H1 (cell line): ENCODE data around the gene BOLA1. TPM values are rescaled to one million over a fixed set of nuclear protein-coding genes. Genes with fewer than 3 reads are reported as not detected.

Experiments used
- CTCF ChIA-PET: fragments of 300-600 bp; sonication (Branson Sonifier 250); formaldehyde crosslinking; loops from one replicate; lab custom pipeline; 2021; ENCODE audit not compliant: partially characterized antibody; lab: Charles Lee
- POLR2A ChIA-PET: fragments of 300-600 bp; sonication (Branson Sonifier 250); formaldehyde crosslinking; loops from one replicate; lab custom pipeline; 2021; ENCODE audit warnings: inconsistent platforms; ENCODE audit not compliant: partially characterized antibody; lab: Charles Lee
- DNase-seq, 2 experiments: peaks; one replicate each; pipeline versions ENCODE4 v3.0.0 to v3.0.0-alpha.2; 2010 to 2022; ENCODE audit warnings: low spot score in 2 of 2, low read depth in 1 of 2, mixed read lengths in 1 of 2
- FAIRE-seq: peaks from 2 replicates; lab custom pipeline; 2011; peaks lifted over from hg19 to GRCh38; lab: Jason Lieb, UNC
- H2AFZ ChIP-seq: 2 replicates; pipeline ENCODE4 v1.8.1; 2012; ENCODE audit warnings: low read length, inconsistent platforms
- H2AK5ac ChIP-seq: 2 replicates; pipeline ENCODE4 v1.6.1; 2013; ENCODE audit warnings: low read depth, low read length
- H2BK120ac ChIP-seq: replicated peaks from 2 replicates; pipeline ENCODE3; 2013; ENCODE audit warnings: low read depth, low read length, inconsistent platforms
- H2BK12ac ChIP-seq: 2 replicates; pipeline ENCODE4 v1.6.1; 2013; ENCODE audit warnings: low read depth, low read length
- H2BK15ac ChIP-seq: 2 replicates; pipeline ENCODE4 v1.6.1; 2013; ENCODE audit warnings: low read length
- H2BK20ac ChIP-seq: 2 replicates; pipeline ENCODE4 v1.6.1; 2013; ENCODE audit warnings: low read length
- H2BK5ac ChIP-seq: 2 replicates; pipeline ENCODE4 v1.6.1; 2013; ENCODE audit warnings: low read depth, low read length
- H3K14ac ChIP-seq: 2 replicates; pipeline ENCODE4 v1.6.1; 2013; ENCODE audit warnings: inconsistent platforms; ENCODE audit not compliant: insufficient read length
- H3K18ac ChIP-seq: 2 replicates; pipeline ENCODE4 v1.6.1; 2013; ENCODE audit warnings: low read length; ENCODE audit errors: extremely low read depth
- H3K23ac ChIP-seq: 2 replicates; pipeline ENCODE4 v1.6.1; 2013; ENCODE audit warnings: inconsistent platforms; ENCODE audit not compliant: insufficient read length
- H3K23me2 ChIP-seq: 2 replicates; pipeline ENCODE4 v1.6.1; 2013; ENCODE audit warnings: low read depth, low read length
- H3K27ac ChIP-seq: 2 replicates; pipeline ENCODE4 v1.6.1; 2011; ENCODE audit warnings: low read depth, low read length, inconsistent platforms
- H3K27me3 ChIP-seq, 4 experiments: replicated peaks in 1 of 4; 1 replicate in 1 of 4; 2 replicates in 3 of 4; pipeline versions ENCODE4 v1.6.1 to v1.8.1; 2011 to 2013; ENCODE audit warnings: low read length in 3 of 4, mild to moderate bottlenecking in 3 of 4, inconsistent platforms in 2 of 4, mixed read lengths in 2 of 4, moderate library complexity in 1 of 4; ENCODE audit not compliant: control insufficient read depth in 3 of 4, insufficient read depth in 3 of 4; ENCODE audit errors: extremely low read depth in 1 of 4
- H3K36me3 ChIP-seq, 4 experiments: 2 replicates each; pipeline versions ENCODE4 v1.6.1 to v1.8.1; 2011 to 2013; ENCODE audit warnings: mild to moderate bottlenecking in 4 of 4, low read length in 3 of 4, moderate library complexity in 2 of 4, control low read depth in 1 of 4, inconsistent platforms in 1 of 4; ENCODE audit not compliant: insufficient read depth in 4 of 4, control insufficient read depth in 2 of 4
- H3K4ac ChIP-seq: replicated peaks from 2 replicates; pipeline ENCODE3; 2013; ENCODE audit warnings: low read length, low read depth, mixed read lengths, inconsistent platforms; ENCODE audit not compliant: insufficient read length
- H3K4me1 ChIP-seq, 4 experiments: replicated peaks in 1 of 4; 1 replicate in 1 of 4; 2 replicates in 3 of 4; pipeline versions ENCODE4 v1.6.1 to v1.8.1; 2011 to 2013; ENCODE audit warnings: low read length in 3 of 4, inconsistent platforms in 2 of 4, mixed read lengths in 1 of 4; ENCODE audit not compliant: insufficient read depth in 4 of 4, control insufficient read depth in 3 of 4
- H3K4me2 ChIP-seq, 2 experiments: 2 replicates each; pipeline versions ENCODE4 v1.6.1 to v1.8.1; 2011 to 2013; ENCODE audit warnings: low read depth in 2 of 2, low read length in 2 of 2, control low read depth in 1 of 2, inconsistent platforms in 1 of 2, mild to moderate bottlenecking in 1 of 2; ENCODE audit not compliant: insufficient read depth in 1 of 2
- H3K4me3 ChIP-seq, 4 experiments: fragments of 200-600, 300-600 bp in 1 of 4; sonication (generic), shearing (Covaris generic), sonication (Bioruptor Twin) in 1 of 4; 2 replicates each; pipeline versions ENCODE4 v1.5.1 to v1.8.1; 2011 to 2016; ENCODE audit warnings: low read length in 4 of 4, low read depth in 3 of 4, control low read depth in 2 of 4, inconsistent platforms in 2 of 4, mild to moderate bottlenecking in 2 of 4, mixed read lengths in 1 of 4, moderate library complexity in 1 of 4; ENCODE audit not compliant: insufficient read depth in 2 of 4; ENCODE audit errors: extremely low read depth in 1 of 4
- H3K56ac ChIP-seq: replicated peaks from 2 replicates; pipeline ENCODE3; 2013; ENCODE audit warnings: low read depth, mild to moderate bottlenecking, mixed read lengths, low read length, inconsistent platforms; ENCODE audit not compliant: insufficient read length
- H3K79me1 ChIP-seq: 2 replicates; pipeline ENCODE4 v1.6.1; 2013; ENCODE audit warnings: low read depth, low read length, control low read depth
- H3K79me2 ChIP-seq, 2 experiments: 2 replicates each; pipeline versions ENCODE4 v1.6.1 to v1.8.1; 2012 to 2013; ENCODE audit warnings: low read length in 2 of 2, mild to moderate bottlenecking in 2 of 2, inconsistent platforms in 1 of 2; ENCODE audit not compliant: insufficient read depth in 2 of 2, control insufficient read depth in 1 of 2
- H3K9ac ChIP-seq, 4 experiments: replicated peaks in 1 of 4; 1 replicate in 1 of 4; 2 replicates in 3 of 4; pipeline versions ENCODE4 v1.6.1 to v1.8.1; 2011 to 2013; ENCODE audit warnings: low read depth in 3 of 4, low read length in 3 of 4, control low read depth in 2 of 4, mild to moderate bottlenecking in 2 of 4, moderate library complexity in 2 of 4, inconsistent platforms in 1 of 4; ENCODE audit errors: extremely low read depth in 1 of 4
- H3K9me3 ChIP-seq, 2 experiments: 2 replicates each; pipeline versions ENCODE4 v1.6.1 to v1.8.1; 2012 to 2013; ENCODE audit warnings: mild to moderate bottlenecking in 2 of 2, moderate library complexity in 2 of 2, control low read depth in 1 of 2, inconsistent platforms in 1 of 2, low read depth in 1 of 2, low read length in 1 of 2, mixed read lengths in 1 of 2; ENCODE audit not compliant: insufficient read depth in 2 of 2
- H4K20me1 ChIP-seq, 2 experiments: replicated peaks in 1 of 2; 2 replicates each; pipeline versions ENCODE3 to v1.8.1; 2011 to 2013; ENCODE audit warnings: inconsistent platforms in 2 of 2, low read length in 2 of 2, mild to moderate bottlenecking in 1 of 2; ENCODE audit not compliant: insufficient read depth in 2 of 2, control insufficient read depth in 1 of 2
- H4K5ac ChIP-seq: 2 replicates; pipeline ENCODE4 v1.6.1; 2013; ENCODE audit warnings: low read length, low read depth, mixed read lengths, inconsistent platforms; ENCODE audit not compliant: insufficient read length
- H4K8ac ChIP-seq: 2 replicates; pipeline ENCODE4 v1.8.0; 2013; ENCODE audit warnings: mild to moderate bottlenecking, moderate library complexity, low read length, inconsistent platforms; ENCODE audit not compliant: insufficient read depth; ENCODE audit errors: extremely low read depth
- H4K91ac ChIP-seq: replicated peaks from 2 replicates; pipeline ENCODE3; 2013; ENCODE audit warnings: low read length, mixed read lengths, inconsistent platforms; ENCODE audit not compliant: insufficient read length
- CEBPB ChIP-seq: IDR thresholded peaks from 2 replicates; pipeline ENCODE4 v1.6.1; 2012; ENCODE audit warnings: low read depth, low read length
- CHD1 ChIP-seq: IDR thresholded peaks from 2 replicates; pipeline ENCODE4 v1.6.1; 2012; ENCODE audit warnings: low read depth, low read length, improper control_type of control experiment
- GTF2F1 ChIP-seq: IDR thresholded peaks from 2 replicates; pipeline ENCODE4 v1.6.1; 2012; ENCODE audit warnings: low read depth, low read length, improper control_type of control experiment, borderline replicate concordance
- RFX5 ChIP-seq: IDR thresholded peaks from 2 replicates; pipeline ENCODE4 v1.6.1; 2011; ENCODE audit warnings: low read depth, low read length, improper control_type of control experiment, borderline replicate concordance
- SAP30 ChIP-seq: fragments of 300-600 bp; sonication (generic); IDR thresholded peaks from 2 replicates; pipeline ENCODE4 v1.7.1; 2012; ENCODE audit warnings: low read length, moderate library complexity, mild to moderate bottlenecking, inconsistent platforms; ENCODE audit not compliant: insufficient read depth, insufficient replicate concordance
- SIRT6 ChIP-seq: IDR thresholded peaks from one replicate; pipeline ENCODE4 v1.7.1; 2012; ENCODE audit warnings: low read length, inconsistent platforms
- SUZ12 ChIP-seq: fragments of 200-600 bp; sonication (generic); IDR thresholded peaks from 2 replicates; pipeline ENCODE4 v1.6.1; 2012; ENCODE audit warnings: mild to moderate bottlenecking, inconsistent platforms, low read length, moderate library complexity, mixed read lengths
- TCF12 ChIP-seq: IDR thresholded peaks from 2 replicates; pipeline ENCODE4 v1.6.1; 2011; ENCODE audit warnings: low read depth, mild to moderate bottlenecking, low read length
- WGBS, 2 experiments: shearing (Covaris generic) in 1 of 2; methylation state at CpG; one replicate each; pipeline versions ENCODE4 v1.1.6 to v1.1.7; 2013 to 2015; ENCODE audit warnings: low lambda C conversion rate in 2 of 2, mixed read lengths in 2 of 2, inconsistent platforms in 1 of 2, low coverage in 1 of 2, missing lambda C conversion rate in 1 of 2; ENCODE audit not compliant: insufficient replicate concordance in 2 of 2, insufficient coverage in 1 of 2, insufficient read length in 1 of 2; ENCODE audit errors: extremely low coverage in 1 of 2, missing lambda C conversion rate in 1 of 2; 5-methylcytosine and 5-hydroxymethylcytosine counted together
- polyA plus RNA-seq, 7 experiments: library from polyadenylated mRNA; depleted of rRNA in 3 of 7; stranded (reverse) in 5 of 7; unstranded in 2 of 7; fragments of >200 nt in 5 of 7; fragments of 200-250 nt in 2 of 7; gene quantifications; 1 replicate in 5 of 7; 2 replicates in 1 of 7; 4 replicates in 1 of 7; pipeline versions ENCODE4 v1.2.1 to v1.2.3, GENCODE V29; 2011 to 2013; ENCODE audit warnings: missing spikeins in 2 of 7, mixed read lengths in 2 of 7
- total RNA-seq: library from RNA; stranded (reverse); fragmentation: NEBNext Ultra II Directional; extraction: Animal tissue kit (Norgen Biotek cat#: 25700); gene quantifications from 2 replicates; pipeline ENCODE4 v1.2.1, GENCODE V29; 2021
- TF ChIP-seq, protein P1 (sequence below): IDR thresholded peaks from 2 replicates; pipeline ENCODE4 v1.6.1; 2012; ENCODE audit warnings: low read length, inconsistent platforms

Gene BOLA1
- total and polyA plus RNA-seq, 2 of the 8 experiments (the other 6 are each of a cell fraction or from before 2014, with no cell fraction given): 8.1 to 15.4 TPM

DNA sequence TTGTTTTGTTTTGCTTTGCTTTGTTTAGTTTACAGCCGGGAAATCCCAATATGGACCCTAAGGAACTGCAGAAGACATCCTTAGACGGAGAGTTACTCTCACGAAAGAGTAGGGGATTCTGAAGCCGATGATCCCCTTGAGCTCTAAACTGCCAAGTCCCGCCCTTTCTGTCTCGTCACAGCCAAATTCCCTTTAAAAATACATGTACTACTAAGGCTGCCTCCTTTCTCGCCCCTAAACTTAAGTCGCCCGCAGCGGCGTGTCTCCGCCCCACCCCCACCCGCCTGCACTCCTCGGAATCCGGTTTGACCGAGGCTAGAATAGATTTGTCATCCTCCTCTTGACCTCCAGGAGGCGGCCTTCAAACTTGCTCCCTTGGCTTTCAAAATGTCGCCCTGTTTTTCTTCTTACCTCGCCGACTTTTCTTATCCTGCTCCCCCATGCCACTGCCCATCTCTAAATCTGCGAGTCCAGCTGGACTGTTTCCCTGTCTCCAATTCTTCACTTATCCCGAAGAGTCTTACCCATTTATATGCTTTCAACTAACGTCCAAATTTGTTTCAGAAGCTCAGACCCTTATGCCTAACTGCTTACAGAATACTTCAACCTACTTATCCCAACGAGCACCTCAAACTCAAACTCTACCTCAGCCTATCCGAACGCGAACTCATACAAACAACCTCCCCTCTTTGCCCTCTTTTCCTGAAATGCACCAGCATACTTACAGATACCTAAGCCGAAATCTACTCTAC lies 10.9 kb upstream of the BOLA1 start:
- no peaks in the 10 kb centered on the region for H3K27me3 ChIP-seq
- peak overlapping the region; percentile 83 to 87 for H3K4me2 ChIP-seq
- H3K27ac ChIP-seq: peak overlapping the region; percentile 98
- H3K4me3 ChIP-seq: peak overlapping the region; percentile 70 to 92 (median 82); a peak in 7 of 8 replicates
- 3% methylated on average over 26 of the region's 28 CpGs; no CpG with 5 or more reads in 1 of the 2 experiments for WGBS, 2 experiments
- peaks cover 21% of the 10 kb centered on the region for H3K23me2 ChIP-seq
- peak overlapping the region; percentile 72 for H4K5ac ChIP-seq
- POLR2A ChIA-PET: interaction anchor here (0.7 to 8.5 kb wide), 41 partner anchors 9 to 998 kb away, joined by 3 to 278 read pairs (median 9); partner anchors contain the start of genes BOLA1, CIART, CTXND2 and MTMR11
- peak overlapping the region; percentile 76 for H3K4ac ChIP-seq
- peak; percentile 82 to 87 for DNase-seq
- peak overlapping the region; percentile 93 for H3K18ac ChIP-seq
- H3K56ac ChIP-seq: peak overlapping the region; percentile 85
- CTCF ChIA-PET: interaction anchor here (0.6 to 3.0 kb wide), 16 partner anchors 10 to 299 kb away, joined by 3 to 14 read pairs (median 4); partner anchors contain the start of gene OTUD7B
- H3K36me3 ChIP-seq: no peaks in the 10 kb centered on the region
- peak overlapping the region; percentile 75; the same call in 1 of the 2 replicates for H2BK15ac ChIP-seq
- H3K79me2 ChIP-seq: 0 out of 4 replicates have a peak, but pooled peaks cover 0 to 4% of the 10 kb centered on the region in 2 experiments
- H2BK5ac ChIP-seq: peak overlapping the region; percentile 89
- peak overlapping the region; percentile 89 for H2BK120ac ChIP-seq
- H2AFZ ChIP-seq: peak overlapping the region; percentile 59
- no peak overlapping the region for H3K14ac ChIP-seq
- no peak overlapping the region for H3K23ac ChIP-seq
- H3K4me1 ChIP-seq: peaks cover 0 to 5% (median 0%) of the 10 kb centered on the region in 4 experiments; a peak in 4 of 7 replicates
- peak overlapping the region; percentile 88 for H2BK12ac ChIP-seq
- no peaks in the 10 kb centered on the region for H4K20me1 ChIP-seq
- FAIRE-seq: no peak
- H3K9ac ChIP-seq: peak overlapping the region; percentile 8 to 93 (median 88)
- H3K79me1 ChIP-seq: peaks cover 3% of the 10 kb centered on the region; the same call in 1 of the 2 replicates
- no peaks in the 10 kb centered on the region for H3K9me3 ChIP-seq
- no peak overlapping the region for H4K8ac ChIP-seq
- H2AK5ac ChIP-seq: peak overlapping the region; percentile 47
- H2BK20ac ChIP-seq: peak overlapping the region; percentile 68; the same call in 1 of the 2 replicates
- peak overlapping the region; percentile 91 for H4K91ac ChIP-seq
- TF ChIP-seq CEBPB (no peak), RFX5 (no peak), TCF12 (no peak), GTF2F1 (no peak), SUZ12 (no peak), SAP30 (no peak), CHD1 (peak; percentile 36; the same call in 1 of the 2 replicates), SIRT6 (no peak)
- TF ChIP-seq, protein P1, sequence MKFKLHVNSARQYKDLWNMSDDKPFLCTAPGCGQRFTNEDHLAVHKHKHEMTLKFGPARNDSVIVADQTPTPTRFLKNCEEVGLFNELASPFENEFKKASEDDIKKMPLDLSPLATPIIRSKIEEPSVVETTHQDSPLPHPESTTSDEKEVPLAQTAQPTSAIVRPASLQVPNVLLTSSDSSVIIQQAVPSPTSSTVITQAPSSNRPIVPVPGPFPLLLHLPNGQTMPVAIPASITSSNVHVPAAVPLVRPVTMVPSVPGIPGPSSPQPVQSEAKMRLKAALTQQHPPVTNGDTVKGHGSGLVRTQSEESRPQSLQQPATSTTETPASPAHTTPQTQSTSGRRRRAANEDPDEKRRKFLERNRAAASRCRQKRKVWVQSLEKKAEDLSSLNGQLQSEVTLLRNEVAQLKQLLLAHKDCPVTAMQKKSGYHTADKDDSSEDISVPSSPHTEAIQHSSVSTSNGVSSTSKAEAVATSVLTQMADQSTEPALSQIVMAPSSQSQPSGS: 0 out of 2 replicates have a peak, but pooled peaks have one; percentile 9
